H9 (cell line): ENCODE measurements around the gene CDH22. TPM values are rescaled to one million over a fixed set of nuclear protein-coding genes. Genes with fewer than 3 reads are reported as not detected.

Experiments used
- DNase-seq: peaks from one replicate; pipeline ENCODE4 v3.0.0-alpha.2; 2017
- H2AFZ ChIP-seq: one replicate; pipeline ENCODE4 v1.6.1; 2013; ENCODE audit warnings: mild to moderate bottlenecking, low read length, control low read depth, moderate library complexity
- H2AK5ac ChIP-seq: 2 replicates; pipeline ENCODE4 v1.6.1; 2013; ENCODE audit warnings: low read length, control low read depth, mixed read lengths; ENCODE audit not compliant: insufficient read length
- H2BK120ac ChIP-seq: one replicate; pipeline ENCODE4 v1.6.1; 2013; ENCODE audit warnings: low read depth, mild to moderate bottlenecking, low read length, control low read depth, inconsistent platforms; ENCODE audit not compliant: poor library complexity, severe bottlenecking
- H2BK12ac ChIP-seq: 2 replicates; pipeline ENCODE4 v1.6.1; 2013; ENCODE audit warnings: low read length, control low read depth, mixed read lengths, low read depth; ENCODE audit not compliant: insufficient read length
- H2BK15ac ChIP-seq: 2 replicates; pipeline ENCODE4 v1.6.1; 2013; ENCODE audit warnings: low read depth, low read length, control low read depth
- H2BK20ac ChIP-seq: one replicate; pipeline ENCODE4 v1.6.1; 2013; ENCODE audit warnings: low read depth, mild to moderate bottlenecking, low read length, control low read depth, inconsistent platforms; ENCODE audit not compliant: poor library complexity, severe bottlenecking
- H2BK5ac ChIP-seq: 2 replicates; pipeline ENCODE4 v1.6.1; 2013; ENCODE audit warnings: low read length, control low read depth, mixed read lengths; ENCODE audit not compliant: insufficient read length
- H3K14ac ChIP-seq: 2 replicates; pipeline ENCODE4 v1.6.1; 2013; ENCODE audit warnings: low read length, control low read depth; ENCODE audit not compliant: insufficient read depth
- H3K18ac ChIP-seq: 2 replicates; pipeline ENCODE4 v1.6.1; 2013; ENCODE audit warnings: low read depth, mild to moderate bottlenecking, mixed read lengths, low read length, control low read depth; ENCODE audit not compliant: insufficient read length
- H3K23ac ChIP-seq: 2 replicates; pipeline ENCODE4 v1.6.1; 2013; ENCODE audit warnings: low read length, control low read depth, mixed read lengths, low read depth; ENCODE audit not compliant: insufficient read length
- H3K23me2 ChIP-seq: 2 replicates; pipeline ENCODE4 v1.6.1; 2013; ENCODE audit warnings: low read depth, mild to moderate bottlenecking, mixed read lengths, low read length, control low read depth; ENCODE audit not compliant: insufficient read length, poor library complexity, severe bottlenecking
- H3K27ac ChIP-seq: 2 replicates; pipeline ENCODE4 v1.5.1; 2013; ENCODE audit warnings: low read length, control low read depth, mixed read lengths, low read depth; ENCODE audit not compliant: insufficient read length
- H3K27me3 ChIP-seq: 2 replicates; pipeline ENCODE4 v1.6.1; 2013; ENCODE audit warnings: low read length, control low read depth, inconsistent platforms; ENCODE audit not compliant: insufficient read depth
- H3K4ac ChIP-seq: 2 replicates; pipeline ENCODE4 v1.6.1; 2013; ENCODE audit warnings: low read depth, mild to moderate bottlenecking, control low read depth, inconsistent platforms, low read length, moderate library complexity
- H3K4me1 ChIP-seq: 2 replicates; pipeline ENCODE4 v1.6.1; 2013; ENCODE audit warnings: low read length, control low read depth, inconsistent platforms; ENCODE audit not compliant: insufficient read depth
- H3K4me2 ChIP-seq: 2 replicates; pipeline ENCODE4 v1.6.1; 2013; ENCODE audit warnings: low read length, control low read depth, mixed read lengths; ENCODE audit not compliant: insufficient read length, insufficient read depth
- H3K56ac ChIP-seq: 2 replicates; pipeline ENCODE4 v1.6.1; 2013; ENCODE audit warnings: low read depth, mild to moderate bottlenecking, mixed read lengths, low read length, control low read depth; ENCODE audit not compliant: insufficient read length
- H3K79me1 ChIP-seq: 2 replicates; pipeline ENCODE4 v1.6.1; 2013; ENCODE audit warnings: low read depth, mild to moderate bottlenecking, moderate library complexity, low read length, control low read depth, inconsistent platforms; ENCODE audit not compliant: insufficient read depth, poor library complexity, severe bottlenecking
- H3K79me2 ChIP-seq: 2 replicates; pipeline ENCODE4 v1.6.1; 2013; ENCODE audit warnings: low read length, control low read depth, inconsistent platforms; ENCODE audit not compliant: insufficient read depth
- H3K9ac ChIP-seq: 2 replicates; pipeline ENCODE4 v1.6.1; 2013; ENCODE audit warnings: low read length, control low read depth, mixed read lengths; ENCODE audit not compliant: insufficient read length; ENCODE audit errors: extremely low read depth
- H3K9me3 ChIP-seq: one replicate; pipeline ENCODE4 v1.6.1; 2013; ENCODE audit warnings: low read depth, low read length, inconsistent platforms; ENCODE audit not compliant: control insufficient read depth
- H3T11ph ChIP-seq: one replicate; pipeline ENCODE4 v1.6.1; 2013; ENCODE audit warnings: mild to moderate bottlenecking, low read length, control low read depth, inconsistent platforms
- H4K20me1 ChIP-seq: one replicate; pipeline ENCODE4 v1.6.1; 2013; ENCODE audit not compliant: control insufficient read depth, insufficient read length, insufficient read depth
- H4K5ac ChIP-seq: 2 replicates; pipeline ENCODE4 v1.6.1; 2013; ENCODE audit warnings: low read depth, mild to moderate bottlenecking, mixed read lengths, low read length, control low read depth; ENCODE audit not compliant: insufficient read length
- H4K8ac ChIP-seq: replicated peaks from 2 replicates; pipeline ENCODE4 v1.6.1; 2013; ENCODE audit warnings: low read length, control low read depth, mixed read lengths, low read depth; ENCODE audit not compliant: insufficient read length
- H4K91ac ChIP-seq: 2 replicates; pipeline ENCODE4 v1.6.1; 2013; ENCODE audit warnings: low read depth, mild to moderate bottlenecking, moderate library complexity, mixed read lengths, low read length, control low read depth; ENCODE audit not compliant: insufficient read length
- H3K27ac Mint-ChIP-seq, 3 experiments: 2 replicates in 2 of 3; 3 replicates in 1 of 3; pipeline ENCODE4 v1.8.0; 2020 to 2021; ENCODE audit warnings: mixed read lengths in 3 of 3, mild to moderate bottlenecking in 1 of 3, moderate library complexity in 1 of 3
- H3K27me3 Mint-ChIP-seq: 2 replicates; pipeline ENCODE4 v1.8.0; 2021; ENCODE audit warnings: low read depth, mild to moderate bottlenecking, moderate library complexity, mixed read lengths
- H3K36me3 Mint-ChIP-seq, 3 experiments: 2 replicates in 2 of 3; 3 replicates in 1 of 3; pipeline ENCODE4 v1.8.0; 2020 to 2021; ENCODE audit warnings: low read depth in 3 of 3, mixed read lengths in 3 of 3; ENCODE audit not compliant: insufficient read depth in 1 of 3
- H3K4me1 Mint-ChIP-seq, 2 experiments: 2 replicates each; pipeline ENCODE4 v1.8.0; 2020; ENCODE audit warnings: mixed read lengths in 2 of 2
- H3K4me3 Mint-ChIP-seq, 2 experiments: 2 replicates in 1 of 2; 3 replicates in 1 of 2; pipeline ENCODE4 v1.8.0; 2020 to 2021; ENCODE audit warnings: mild to moderate bottlenecking in 2 of 2, mixed read lengths in 2 of 2, moderate library complexity in 1 of 2
- H3K9me3 Mint-ChIP-seq, 2 experiments: 2 replicates in 1 of 2; 3 replicates in 1 of 2; pipeline ENCODE4 v1.8.0; 2020; ENCODE audit warnings: mild to moderate bottlenecking in 2 of 2, mixed read lengths in 2 of 2, moderate library complexity in 1 of 2
- WGBS: extraction: QIAGEN DNeasy Blood & Tissue Kit; methylation state at CpG from one replicate; pipeline ENCODE4 v1.1.7; 2013; ENCODE audit warnings: missing lambda C conversion rate, low lambda C conversion rate, mixed read lengths; ENCODE audit not compliant: insufficient read length; ENCODE audit errors: extremely low coverage; 5-methylcytosine and 5-hydroxymethylcytosine counted together
- total RNA-seq: library from RNA; stranded (reverse); gene quantifications from 2 replicates; pipeline ENCODE4 v1.2.1, GENCODE V29; 2021
- TF ChIP-seq, protein P1 (sequence below): fragments of 200-600 bp; sonication (generic); conservative IDR thresholded peaks from 3 replicates; pipeline ENCODE4 v1.8.0; 2021; ENCODE audit warnings: antibody characterized with exemption, mild to moderate bottlenecking

The CDH22 gene
- total RNA-seq, 1 experiment from 2014 or later, result not detected

- H4K20me1 ChIP-seq, result no peaks in the 10 kb centered on the region
- DNase-seq, result no peak
- H3K23me2 ChIP-seq, result no peaks in the 10 kb centered on the region
- H4K91ac ChIP-seq, result no peak overlapping the region
- Mint-ChIP-seq H3K4me1 (peaks cover 5 to 23% of the 10 kb centered on the region in 2 experiments; a peak in 2 of 4 replicates), H3K27ac (no peak overlapping the region), H3K27me3 (peaks cover 5% of the 10 kb centered on the region), H3K36me3 (no peaks in the 10 kb centered on the region), H3K9me3 (no peaks in the 10 kb centered on the region), H3K4me3 (no peak overlapping the region)
- H3K4me2 ChIP-seq, result no peak overlapping the region
- WGBS, result no CpG with 5 or more reads among the region's 5 CpGs
- H2BK12ac ChIP-seq, result no peak overlapping the region
- H2BK120ac ChIP-seq, result no peak overlapping the region
- no peak overlapping the region for H3T11ph ChIP-seq
- H2BK15ac ChIP-seq, result no peak overlapping the region
- H4K5ac ChIP-seq, result no peak overlapping the region
- H3K23ac ChIP-seq, result no peak overlapping the region
- no peak overlapping the region for H3K14ac ChIP-seq
- no peaks in the 10 kb centered on the region for H3K79me2 ChIP-seq
- no peaks in the 10 kb centered on the region for H3K4me1 ChIP-seq
- no peak overlapping the region for H3K27ac ChIP-seq
- H3K27me3 ChIP-seq, result no peaks in the 10 kb centered on the region
- H2BK20ac ChIP-seq, result no peak overlapping the region
- no peak overlapping the region for H2AK5ac ChIP-seq
- TF ChIP-seq, protein P1, sequence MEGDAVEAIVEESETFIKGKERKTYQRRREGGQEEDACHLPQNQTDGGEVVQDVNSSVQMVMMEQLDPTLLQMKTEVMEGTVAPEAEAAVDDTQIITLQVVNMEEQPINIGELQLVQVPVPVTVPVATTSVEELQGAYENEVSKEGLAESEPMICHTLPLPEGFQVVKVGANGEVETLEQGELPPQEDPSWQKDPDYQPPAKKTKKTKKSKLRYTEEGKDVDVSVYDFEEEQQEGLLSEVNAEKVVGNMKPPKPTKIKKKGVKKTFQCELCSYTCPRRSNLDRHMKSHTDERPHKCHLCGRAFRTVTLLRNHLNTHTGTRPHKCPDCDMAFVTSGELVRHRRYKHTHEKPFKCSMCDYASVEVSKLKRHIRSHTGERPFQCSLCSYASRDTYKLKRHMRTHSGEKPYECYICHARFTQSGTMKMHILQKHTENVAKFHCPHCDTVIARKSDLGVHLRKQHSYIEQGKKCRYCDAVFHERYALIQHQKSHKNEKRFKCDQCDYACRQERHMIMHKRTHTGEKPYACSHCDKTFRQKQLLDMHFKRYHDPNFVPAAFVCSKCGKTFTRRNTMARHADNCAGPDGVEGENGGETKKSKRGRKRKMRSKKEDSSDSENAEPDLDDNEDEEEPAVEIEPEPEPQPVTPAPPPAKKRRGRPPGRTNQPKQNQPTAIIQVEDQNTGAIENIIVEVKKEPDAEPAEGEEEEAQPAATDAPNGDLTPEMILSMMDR, result no peak
- H3K9ac ChIP-seq, result no peak overlapping the region
- no peak overlapping the region for H3K18ac ChIP-seq
- no peak overlapping the region for H2BK5ac ChIP-seq
- H3K79me1 ChIP-seq, result no peaks in the 10 kb centered on the region
- no peak overlapping the region for H2AFZ ChIP-seq
- H4K8ac ChIP-seq, result no peak overlapping the region
- H3K4ac ChIP-seq, result no peak overlapping the region
- no peak overlapping the region for H3K56ac ChIP-seq
- H3K9me3 ChIP-seq, result no peaks in the 10 kb centered on the region
These were observed 154.0 kb downstream of the CDH22 start for GRCh38 chr20:46154305-46154704.
